CD14-positive monocyte (primary cell): ENCODE results near the gene ZC3H7A. TPM values are rescaled to one million over a fixed set of nuclear protein-coding genes. Genes with fewer than 3 reads are reported as not detected.
A peak's percentile ranks its signal among the peaks of the same experiment; 100 is the strongest.
"Not testable (repeated sequence)": the region's sequence is repeated elsewhere in the genome, so short reads cannot be mapped to it uniquely, and the experiment has no call there.

Source experiments
- DNase-seq, 3 donors: peaks; one replicate each; pipeline ENCODE4 v3.0.0-alpha.2; 2011 to 2022
- H2AFZ ChIP-seq: 2 replicates; pipeline ENCODE4 v1.6.0; 2012; ENCODE audit warnings: mild to moderate bottlenecking, low read depth, low read length, inconsistent platforms; ENCODE audit not compliant: insufficient read depth, poor library complexity, severe bottlenecking
- H3K27ac ChIP-seq, 2 donors: 1 replicate in 1 of 2; 2 replicates in 1 of 2; pipeline ENCODE4 v1.5.1; 2012 to 2013; ENCODE audit warnings: low read length in 2 of 2, control low read depth in 1 of 2, inconsistent platforms in 1 of 2, low read depth in 1 of 2, mild to moderate bottlenecking in 1 of 2
- H3K27me3 ChIP-seq, 2 donors: one replicate each; pipeline versions ENCODE4 v1.6.0 to v1.6.1; 2011 to 2013; ENCODE audit warnings: low read length in 2 of 2; ENCODE audit not compliant: control insufficient read depth in 2 of 2, insufficient read depth in 2 of 2
- H3K36me3 ChIP-seq, 2 donors: replicated peaks in 1 of 2; 1 replicate in 1 of 2; 2 replicates in 1 of 2; pipeline versions ENCODE4 v1.5.1 to v1.6.1; 2012 to 2013; ENCODE audit warnings: low read length in 2 of 2, control low read depth in 1 of 2, inconsistent platforms in 1 of 2, mild to moderate bottlenecking in 1 of 2; ENCODE audit not compliant: insufficient read depth in 2 of 2, control insufficient read depth in 1 of 2
- H3K4me1 ChIP-seq, 2 donors: 1 replicate in 1 of 2; 2 replicates in 1 of 2; pipeline versions ENCODE4 v1.5.1 to v1.6.1; 2012 to 2013; ENCODE audit warnings: low read length in 2 of 2, control low read depth in 1 of 2, inconsistent platforms in 1 of 2, mild to moderate bottlenecking in 1 of 2, moderate library complexity in 1 of 2; ENCODE audit not compliant: insufficient read depth in 2 of 2, control insufficient read depth in 1 of 2
- H3K4me2 ChIP-seq: replicated peaks from 2 replicates; pipeline ENCODE3; 2012; ENCODE audit warnings: low read length, moderate library complexity, mild to moderate bottlenecking; ENCODE audit not compliant: poor library complexity, severe bottlenecking; ENCODE audit errors: extremely low read depth
- H3K4me3 ChIP-seq, 3 experiments: fragments of 200-600 bp in 1 of 3; sonication (generic) in 1 of 3; replicated peaks in 1 of 3; 1 replicate in 2 of 3; 2 replicates in 1 of 3; pipeline ENCODE4 v1.5.1; 2011 to 2013; ENCODE audit warnings: low read length in 3 of 3, mild to moderate bottlenecking in 3 of 3, control low read depth in 2 of 3, low read depth in 2 of 3, inconsistent platforms in 1 of 3, moderate library complexity in 1 of 3
- H3K79me2 ChIP-seq: 2 replicates; pipeline ENCODE4 v1.6.0; 2012; ENCODE audit warnings: mild to moderate bottlenecking, control low read depth, inconsistent platforms, low read length, moderate library complexity; ENCODE audit not compliant: insufficient read depth
- H3K9ac ChIP-seq: 2 replicates; pipeline ENCODE4 v1.6.0; 2017; ENCODE audit warnings: low read length, mild to moderate bottlenecking; ENCODE audit not compliant: insufficient read depth, poor library complexity, severe bottlenecking
- H3K9me3 ChIP-seq, 2 donors: replicated peaks in 1 of 2; 1 replicate in 1 of 2; 2 replicates in 1 of 2; pipeline versions ENCODE4 v1.5.1 to v1.6.1; 2012 to 2013; ENCODE audit warnings: low read length in 2 of 2, control low read depth in 1 of 2; ENCODE audit not compliant: control insufficient read depth in 1 of 2, insufficient read depth in 1 of 2
- H4K20me1 ChIP-seq: 2 replicates; pipeline ENCODE4 v1.6.0; 2012; ENCODE audit warnings: mild to moderate bottlenecking, low read length, control low read depth, moderate library complexity; ENCODE audit not compliant: insufficient read depth
- H3K27ac Mint-ChIP-seq, 7 donors: one replicate each; pipeline ENCODE4 v1.8.0; 2020; ENCODE audit warnings: mild to moderate bottlenecking in 7 of 7, mixed read lengths in 7 of 7, moderate library complexity in 6 of 7, inconsistent platforms in 2 of 7
- H3K27me3 Mint-ChIP-seq, 3 donors: one replicate each; pipeline ENCODE4 v1.8.0; 2021 to 2022; ENCODE audit warnings: low read depth in 3 of 3, mild to moderate bottlenecking in 3 of 3, mixed read lengths in 3 of 3, moderate library complexity in 3 of 3, inconsistent platforms in 1 of 3
- H3K36me3 Mint-ChIP-seq, 2 donors: one replicate each; pipeline ENCODE4 v1.8.0; 2020; ENCODE audit warnings: mixed read lengths in 2 of 2, inconsistent platforms in 1 of 2, mild to moderate bottlenecking in 1 of 2
- H3K4me1 Mint-ChIP-seq: one replicate; pipeline ENCODE4 v1.8.0; 2020; ENCODE audit warnings: mild to moderate bottlenecking, mixed read lengths
- H3K4me3 Mint-ChIP-seq, 2 donors: one replicate each; pipeline ENCODE4 v1.8.0; 2020; ENCODE audit warnings: mild to moderate bottlenecking in 2 of 2, mixed read lengths in 2 of 2, moderate library complexity in 1 of 2
- H3K9me3 Mint-ChIP-seq, 7 donors: one replicate each; pipeline ENCODE4 v1.8.0; 2020 to 2022; ENCODE audit warnings: mixed read lengths in 7 of 7, mild to moderate bottlenecking in 6 of 7, moderate library complexity in 6 of 7, inconsistent platforms in 2 of 7
- CTCF ChIP-seq: fragments of 200-600 bp; IDR thresholded peaks from one replicate; pipeline ENCODE4 v1.8.0; 2022; ENCODE audit warnings: antibody characterized with exemption, mild to moderate bottlenecking
- WGBS: methylation state at CpG from one replicate; pipeline ENCODE4 v1.1.5; 2013; ENCODE audit warnings: missing lambda C conversion rate; ENCODE audit not compliant: insufficient coverage; 5-methylcytosine and 5-hydroxymethylcytosine counted together
- intact Hi-C, 2 donors: fragments of 100-400 bp; cut with micrococcal nuclease; formaldehyde crosslinking; loops; one replicate each; pipeline versions ENCODE4 v1.15.0 to v1.15.1; 2023
- polyA plus RNA-seq, 3 donors: library from polyadenylated mRNA; depleted of rRNA in 1 of 3; unstranded in 2 of 3; stranded (reverse) in 1 of 3; fragments of 300-500 nt in 2 of 3; fragments of >200 nt in 1 of 3; fragmentation: Illumina TruSeq in 2 of 3; gene quantifications; 1 replicate in 2 of 3; 2 replicates in 1 of 3; pipeline ENCODE4 v1.2.3, GENCODE V29; 2012 to 2021

ZC3H7A gene
- polyA plus RNA-seq, 3 donors: 22.6 to 62.0 (median 27.5) TPM

- H3K27ac Mint-ChIP-seq: peak overlapping the region; percentile 80 to 92 (median 87)
- no peaks in the 10 kb centered on the region for H3K36me3 ChIP-seq
- H3K9ac ChIP-seq: no peak overlapping the region
- peaks cover 0 to 5% (median 3%) of the 10 kb centered on the region in 7 donors for H3K9me3 Mint-ChIP-seq
- no peak for TF ChIP-seq CTCF
- no peak overlapping the region for H2AFZ ChIP-seq
- H3K27me3 Mint-ChIP-seq: peaks cover 0 to 4% (median 0%) of the 10 kb centered on the region in 3 donors
- peaks cover 0 to 3% of the 10 kb centered on the region in 2 donors for H3K36me3 Mint-ChIP-seq
- no peaks in the 10 kb centered on the region for H3K27me3 ChIP-seq
- H4K20me1 ChIP-seq: no peaks in the 10 kb centered on the region
- peak overlapping the region in 1 of 3 experiments; percentile 30 for H3K4me3 ChIP-seq
- DNase-seq: peak; percentile 78 to 83 (median 78)
- intact Hi-C loops: no loop called here
- H3K27ac ChIP-seq: peak overlapping the region; percentile 58 to 74
- no CpG with 5 or more reads among the region's 5 CpGs for whole genome bisulfite sequencing
- H3K9me3 ChIP-seq: no peaks in the 10 kb centered on the region
- H3K4me1 Mint-ChIP-seq: peaks cover 39% of the 10 kb centered on the region
- peak overlapping the region in 1 of 2 donors; percentile 15 for H3K4me3 Mint-ChIP-seq
- H3K4me1 ChIP-seq: peaks cover 45 to 64% of the 10 kb centered on the region in 2 donors
- peak overlapping the region; percentile 44 for H3K4me2 ChIP-seq
- H3K79me2 ChIP-seq: no peaks in the 10 kb centered on the region
Measured at GRCh38 chr16:11824362-11824761, 27.3 kb upstream of the ZC3H7A start.

GRCh38 chr16:11823645-11824044, 26.6 kb upstream of the ZC3H7A start:
- peaks cover 44% of the 10 kb centered on the region for H3K4me1 Mint-ChIP-seq
- H3K4me3 Mint-ChIP-seq: not testable (repeated sequence)

More at GRCh38 chr16:11823645-11824044, 26.6 kb upstream of the ZC3H7A start:
- Histone ChIP-seq H3K4me1 (peaks cover 48 to 69% of the 10 kb centered on the region in 2 donors), H3K27ac (peak overlapping the region; percentile 58 to 74)
- H3K4me2 ChIP-seq, H3K79me2 ChIP-seq, H3K9me3 ChIP-seq, H3K9me3 Mint-ChIP-seq, H3K27me3 ChIP-seq, H3K9ac ChIP-seq, intact Hi-C loops, H3K36me3 ChIP-seq, H3K27me3 Mint-ChIP-seq, H3K36me3 Mint-ChIP-seq, H2AFZ ChIP-seq, H4K20me1 ChIP-seq, H3K4me3 ChIP-seq: not testable (repeated sequence)
- peak overlapping the region; percentile 80 to 92 (median 87) for H3K27ac Mint-ChIP-seq
- peak in 1 of 3 donors; percentile 18 for DNase-seq
- WGBS: no CpG with 5 or more reads among the region's 5 CpGs
